GM23338 (cell line): ENCODE measurements around the gene PPARD. TPM values are rescaled to one million over a fixed set of nuclear protein-coding genes. Genes with fewer than 3 reads are reported as not detected.

Experiments
- ATAC-seq: fragments of 200-7000 bp; cut with Tn5 transposase; 3 replicates; pipeline ENCODE4 v1.9.1; 2020
- DNase-seq: peaks from one replicate; pipeline ENCODE4 v3.0.0-alpha.2; 2015; ENCODE audit warnings: low spot score
- H2AFZ ChIP-seq: fragments of 200-600 bp; sonication (generic); 2 replicates; pipeline ENCODE4 v1.8.0; 2016; ENCODE audit warnings: antibody characterized with exemption, mild to moderate bottlenecking, moderate library complexity
- H3F3A ChIP-seq: fragments of 200-600 bp; sonication (generic); replicated peaks from 2 replicates; pipeline ENCODE4 v1.8.0; 2017; ENCODE audit warnings: antibody characterized with exemption, mixed run types, low read depth
- H3K27ac ChIP-seq: fragments of 200-600 bp; sonication (generic); 2 replicates; pipeline ENCODE4 v1.6.1; 2016; ENCODE audit warnings: low read depth
- H3K27me3 ChIP-seq: fragments of 200-600 bp; sonication (generic); 2 replicates; pipeline ENCODE4 v1.8.0; 2016; ENCODE audit warnings: mild to moderate bottlenecking, mixed run types, moderate library complexity; ENCODE audit not compliant: insufficient read depth
- H3K36me3 ChIP-seq: fragments of 200-600 bp; sonication (generic); 2 replicates; pipeline ENCODE4 v1.8.0; 2016; ENCODE audit warnings: mild to moderate bottlenecking; ENCODE audit not compliant: insufficient read depth
- H3K4me1 ChIP-seq: fragments of 200-600 bp; sonication (generic); 2 replicates; pipeline ENCODE4 v1.8.0; 2016; ENCODE audit warnings: mild to moderate bottlenecking, moderate library complexity; ENCODE audit not compliant: insufficient read depth
- H3K4me2 ChIP-seq: fragments of 200-600 bp; sonication (generic); 2 replicates; pipeline ENCODE4 v1.7.1; 2017; ENCODE audit warnings: mixed run types
- H3K4me3 ChIP-seq: fragments of 200-600 bp; sonication (generic); 2 replicates; pipeline ENCODE4 v1.6.1; 2016; ENCODE audit warnings: mixed run types
- H3K79me2 ChIP-seq: fragments of 200-600 bp; sonication (generic); replicated peaks from 2 replicates; pipeline ENCODE4 v1.8.0; 2017; ENCODE audit warnings: mild to moderate bottlenecking; ENCODE audit not compliant: insufficient read depth
- H3K9me2 ChIP-seq: fragments of 200-600 bp; sonication (generic); 2 replicates; pipeline ENCODE4 v1.8.0; 2017; ENCODE audit not compliant: insufficient read depth
- H4K20me1 ChIP-seq: fragments of 200-600 bp; sonication (generic); replicated peaks from 2 replicates; pipeline ENCODE4 v1.8.0; 2017; ENCODE audit warnings: mild to moderate bottlenecking; ENCODE audit not compliant: insufficient read depth
- H3K27ac Mint-ChIP-seq: 2 replicates; pipeline ENCODE4 v1.8.0; 2020; ENCODE audit warnings: inconsistent platforms, mild to moderate bottlenecking, moderate library complexity, mixed read lengths
- H3K27me3 Mint-ChIP-seq: 3 replicates; pipeline ENCODE4 v1.8.0; 2022; ENCODE audit warnings: low read depth, mild to moderate bottlenecking, moderate library complexity, mixed read lengths, inconsistent platforms; ENCODE audit not compliant: insufficient read depth, poor library complexity
- H3K36me3 Mint-ChIP-seq: 3 replicates; pipeline ENCODE4 v1.8.0; 2021; ENCODE audit warnings: low read depth, mild to moderate bottlenecking, inconsistent platforms, moderate library complexity, mixed read lengths
- H3K4me1 Mint-ChIP-seq: 3 replicates; pipeline ENCODE4 v1.8.0; 2020; ENCODE audit warnings: mild to moderate bottlenecking, inconsistent platforms, mixed read lengths
- H3K4me3 Mint-ChIP-seq: 3 replicates; pipeline ENCODE4 v1.8.0; 2021; ENCODE audit warnings: moderate library complexity, mild to moderate bottlenecking, inconsistent platforms, mixed read lengths
- H3K9me3 Mint-ChIP-seq: 3 replicates; pipeline ENCODE4 v1.8.0; 2020; ENCODE audit warnings: moderate library complexity, mild to moderate bottlenecking, inconsistent platforms, mixed read lengths
- ETS1 ChIP-seq: IDR thresholded peaks from 2 replicates; pipeline ENCODE4 v1.6.1; 2016; ENCODE audit warnings: antibody characterized with exemption
- EZH2 ChIP-seq: fragments of 200-600 bp; sonication (generic); IDR thresholded peaks from one replicate; pipeline ENCODE4 v1.8.0; 2017; ENCODE audit warnings: antibody characterized with exemption, mild to moderate bottlenecking, low read depth; ENCODE audit not compliant: unreplicated experiment
- ZNF462 ChIP-seq: fragments of 250-450 bp; sonication (Bioruptor Pico); IDR thresholded peaks from 2 replicates; pipeline ENCODE4 v1.5.0; 2020; ENCODE audit warnings: mild to moderate bottlenecking, moderate library complexity
- polyA plus RNA-seq: library from polyadenylated mRNA; unstranded; fragments of >200 nt; fragmentation: Nextera tagmentation; extraction: Ambion mirVana; gene quantifications from 2 replicates; pipeline ENCODE4 v1.2.1, GENCODE V29; 2016
- total RNA-seq: library from RNA; depleted of rRNA; stranded (reverse); fragments of >200 nt; shearing (Covaris generic); gene quantifications from 2 replicates; pipeline ENCODE4 v1.2.3, GENCODE V29; 2014

PPARD gene
- total and polyA plus RNA-seq, 2 experiments from 2014 or later, result 5.1 to 9.7 TPM

- TF ChIP-seq ZNF462, result no peak
Observed at GRCh38 chr6:35425284-35425683, 82.9 kb downstream of the PPARD start (continued).

- H3K9me3 Mint-ChIP-seq, result peaks cover 23% of the 10 kb centered on the region
- Histone ChIP-seq H3K27me3 (no peaks in the 10 kb centered on the region), H3F3A (no peaks in the 10 kb centered on the region), H4K20me1 (no peaks in the 10 kb centered on the region), H3K79me2 (no peaks in the 10 kb centered on the region), H3K36me3 (peaks cover 3% of the 10 kb centered on the region; the same call in 1 of the 2 replicates), H3K27ac (no peak overlapping the region), H3K4me1 (peaks cover 15% of the 10 kb centered on the region), H3K9me2 (no peaks in the 10 kb centered on the region), H2AFZ (no peak overlapping the region), H3K4me2 (no peak overlapping the region), H3K4me3 (no peak overlapping the region)
- H3K36me3 Mint-ChIP-seq, result peaks cover 27% of the 10 kb centered on the region
- no peak overlapping the region for H3K4me3 Mint-ChIP-seq
- H3K27me3 Mint-ChIP-seq, result no peaks in the 10 kb centered on the region
- ATAC-seq (no peak), DNase-seq (no peak)
- H3K27ac Mint-ChIP-seq, result peak overlapping the region; percentile 53; the same call in 1 of the 2 replicates
- peaks cover 27% of the 10 kb centered on the region for H3K4me1 Mint-ChIP-seq
- TF ChIP-seq ETS1, result no peak
- no peak for TF ChIP-seq EZH2
Observed at GRCh38 chr6:35426074-35426473, 83.7 kb downstream of the PPARD start.
